SH-SY5Y (cell line): Measurements from ENCODE around the gene ARID3B.

Experiments
- GATA2 ChIP-seq: IDR thresholded peaks from 2 replicates; pipeline ENCODE4 v1.6.1; 2011; ENCODE audit warnings: mild to moderate bottlenecking, low read depth, low read length
- GATA3 ChIP-seq: IDR thresholded peaks from 2 replicates; pipeline ENCODE4 v1.6.1; 2011; ENCODE audit warnings: low read depth, mild to moderate bottlenecking, low read length, moderate library complexity

DNA sequence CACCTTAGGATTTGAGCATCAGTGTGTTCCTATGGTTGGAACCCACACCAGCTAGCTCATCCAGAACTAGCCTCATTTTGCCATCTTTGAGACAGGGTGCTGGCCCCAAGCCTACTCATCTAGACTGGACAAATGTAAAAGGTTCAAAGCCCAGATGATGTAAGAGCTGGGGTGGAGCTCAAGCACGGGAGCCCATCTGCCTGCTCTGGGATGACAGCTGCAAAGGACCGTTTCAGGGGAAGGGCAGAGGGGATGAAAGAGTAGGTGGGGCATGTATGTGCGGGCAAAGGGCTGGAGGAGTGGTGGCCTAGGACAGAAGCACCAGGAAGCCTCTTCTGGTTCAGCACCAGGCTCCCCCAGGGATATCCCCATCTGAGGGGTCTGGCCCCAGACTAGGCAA, 90.4 kb downstream of the ARID3B start:
- TF ChIP-seq GATA2 (no peak), GATA3 (no peak)
